Activated CD4-positive, alpha-beta T cell treated with anti-CD3 and anti-CD28 coated beads, Interleukin-2, Interleukin-6, amounts not matched to agents 100 ng/mL and 50 ng/mL, durations not matched to agents 16 hours and 8 hours (primary cell): ENCODE measurements around the gene EPAS1.

Experiments used
- DNase-seq: peaks from one replicate; pipeline ENCODE4 v3.0.0-alpha.2; 2020

EPAS1 gene

GRCh38 chr2:46274586-46274985 is 22.6 kb upstream of the EPAS1 start:
- DNase-seq, result no peak

GRCh38 chr2:46275995-46276394 is 21.2 kb upstream of the EPAS1 start:
- no peak for DNase-seq

DNA sequence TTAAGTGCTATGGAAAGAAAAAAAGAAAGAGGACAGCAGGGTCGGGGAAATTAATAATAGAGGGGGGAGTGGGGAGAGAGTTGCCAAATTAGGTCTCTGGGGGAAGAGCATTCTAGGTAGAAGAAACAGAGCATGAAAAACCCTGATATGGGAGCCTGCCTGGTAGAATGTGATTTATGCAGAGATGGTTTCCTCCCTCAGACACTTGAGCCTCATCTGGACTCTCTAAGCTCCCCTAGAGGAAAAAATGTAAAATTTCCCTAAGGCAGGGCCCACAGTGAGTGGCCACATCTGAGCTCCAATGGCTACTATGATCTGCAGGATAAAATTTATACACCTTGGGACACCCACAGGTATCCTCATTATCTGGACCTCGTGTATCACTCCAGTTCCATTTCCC is 20.6 kb upstream of the EPAS1 start:
- DNase-seq, result no peak

GRCh38 chr2:46277431-46278190 is 19.6 kb upstream of the EPAS1 start:
- DNase-seq, result no peak

GRCh38 chr2:46278952-46279351 is 18.3 kb upstream of the EPAS1 start:
- DNase-seq, result no peak

DNA sequence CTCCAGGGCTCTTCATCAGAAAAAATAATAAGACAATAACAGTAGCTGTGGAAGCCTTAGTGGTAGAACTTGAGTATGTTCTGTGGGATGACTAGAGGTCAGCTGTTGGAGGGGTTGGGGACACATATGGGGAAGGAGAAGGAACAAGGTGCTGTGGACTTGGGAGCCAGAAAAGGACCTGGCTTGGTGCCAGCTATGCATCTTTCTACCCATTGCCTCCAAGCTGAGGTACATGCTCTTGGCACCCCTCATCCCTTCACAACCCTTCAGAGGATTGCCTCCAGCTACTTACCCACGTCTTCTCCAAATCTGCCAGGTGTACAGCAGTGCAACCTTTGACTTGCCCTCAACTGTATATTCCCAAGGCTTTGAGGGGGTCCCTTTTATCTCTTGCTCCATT is 15.3 kb upstream of the EPAS1 start:
- DNase-seq, result no peak

DNA sequence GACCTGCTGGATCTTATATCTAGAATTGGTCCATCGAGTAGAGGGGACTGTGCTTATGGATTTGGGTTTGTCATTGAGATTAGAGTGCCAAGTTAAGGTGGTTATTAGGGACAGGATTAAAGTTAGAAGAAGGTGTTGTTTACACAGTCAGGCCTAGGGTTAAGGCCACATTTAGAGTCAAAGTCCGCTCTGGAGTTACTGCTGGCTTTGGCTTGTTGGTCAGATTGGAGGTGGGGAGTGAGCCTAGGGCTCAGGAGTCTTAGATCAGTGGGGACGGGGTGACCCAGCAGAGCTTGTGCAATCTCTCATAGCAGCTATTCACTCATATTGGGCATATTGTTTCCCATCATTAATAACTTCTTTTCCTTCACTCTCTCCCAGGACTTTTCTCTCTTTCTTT is 13.5 kb upstream of the EPAS1 start:
- no peak for DNase-seq

- DNase-seq, result no peak
These were observed 12.9 kb upstream of the EPAS1 start for GRCh38 chr2:46284260-46284659.

GRCh38 chr2:46284796-46285195 is 12.4 kb upstream of the EPAS1 start:
- DNase-seq, result no peak

GRCh38 chr2:46286715-46287114 is 10.5 kb upstream of the EPAS1 start:
- no peak for DNase-seq

- DNase-seq, result no peak
These were observed 7.1 kb upstream of the EPAS1 start for GRCh38 chr2:46290078-46290477.

DNA sequence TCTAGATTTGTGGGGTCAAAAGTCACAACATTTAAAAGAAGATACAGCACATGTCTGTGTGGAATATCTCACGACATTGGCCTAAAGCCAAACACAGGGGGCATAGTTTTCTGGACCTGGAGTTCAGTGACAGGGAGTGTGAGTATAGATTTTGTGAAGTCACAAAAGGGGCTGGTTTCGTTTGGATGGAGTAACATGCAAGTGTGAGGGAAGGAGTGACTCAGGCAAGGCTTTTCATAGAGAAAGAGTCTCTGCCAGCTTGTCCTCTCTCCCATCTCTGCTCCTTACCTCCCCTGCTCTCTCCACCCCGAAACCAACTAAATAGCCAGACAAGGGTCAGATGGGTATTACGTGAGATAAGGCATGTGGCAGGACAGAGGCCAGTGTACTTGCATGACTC is 3.7 kb upstream of the EPAS1 start:
- DNase-seq, result no peak

GRCh38 chr2:46294176-46294836 is 2.9 kb upstream of the EPAS1 start:
- no peak for DNase-seq

DNA sequence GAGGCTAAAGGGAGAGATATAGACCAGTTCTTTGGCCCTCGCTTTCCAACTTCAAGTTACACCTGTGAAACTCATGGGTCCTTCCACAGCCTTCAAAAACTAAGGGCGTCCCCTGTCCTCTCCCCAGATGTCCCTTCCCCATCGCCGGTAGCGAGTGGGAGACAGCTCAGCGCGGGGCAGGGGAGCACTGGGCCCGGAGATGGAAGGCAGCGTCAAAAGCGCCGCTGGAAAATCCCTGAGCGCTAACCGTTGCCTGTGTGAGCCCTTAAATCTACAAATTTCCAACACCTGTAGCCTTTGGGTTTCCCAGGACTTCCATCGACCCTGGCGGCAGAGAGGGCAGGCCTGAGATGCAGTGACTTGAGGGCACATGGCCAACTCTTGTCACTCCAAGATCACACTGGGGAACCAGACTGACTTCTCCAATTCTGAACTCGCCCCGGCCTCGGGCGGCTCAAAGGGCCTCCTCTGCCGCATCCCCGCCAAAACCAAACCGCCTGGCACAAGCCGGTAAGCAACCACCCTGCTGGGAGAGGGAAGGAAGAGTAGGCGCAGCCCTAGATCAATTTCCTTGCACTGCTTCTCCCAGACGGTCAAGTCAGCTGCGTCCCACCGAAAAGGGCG is 879 bp upstream of the EPAS1 start:
- DNase-seq, result no peak

DNA sequence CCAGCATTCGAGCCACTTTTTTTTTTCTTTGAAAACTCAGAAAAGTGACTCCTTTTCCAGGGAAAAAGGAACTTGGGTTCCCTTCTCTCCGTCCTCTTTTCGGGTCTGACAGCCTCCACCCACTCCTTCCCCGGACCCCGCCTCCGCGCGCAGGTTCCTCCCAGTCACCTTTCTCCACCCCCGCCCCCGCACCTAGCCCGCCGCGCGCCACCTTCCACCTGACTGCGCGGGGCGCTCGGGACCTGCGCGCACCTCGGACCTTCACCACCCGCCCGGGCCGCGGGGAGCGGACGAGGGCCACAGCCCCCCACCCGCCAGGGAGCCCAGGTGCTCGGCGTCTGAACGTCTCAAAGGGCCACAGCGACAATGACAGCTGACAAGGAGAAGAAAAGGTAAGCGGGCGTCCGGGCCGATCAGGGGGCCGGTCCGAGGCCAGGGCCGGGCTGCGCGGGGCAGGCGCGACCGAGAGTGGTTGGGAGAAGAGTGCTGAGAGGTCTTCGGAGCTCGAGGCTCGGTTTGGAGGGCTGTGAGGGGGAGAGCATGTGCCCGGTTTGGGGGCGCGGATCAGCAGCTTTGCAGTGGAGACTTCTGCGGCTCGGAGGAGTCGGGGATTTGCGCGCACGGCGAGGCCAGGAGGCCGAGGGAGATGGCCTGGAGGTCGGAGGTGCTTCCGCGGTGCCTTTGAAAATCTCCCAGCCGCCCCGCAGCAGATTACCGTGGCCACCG is 502 bp downstream of the EPAS1 start:
- peak; percentile 59 for DNase-seq

GRCh38 chr2:46298272-46298521 is 990 bp downstream of the EPAS1 start:
- no peak for DNase-seq

DNA sequence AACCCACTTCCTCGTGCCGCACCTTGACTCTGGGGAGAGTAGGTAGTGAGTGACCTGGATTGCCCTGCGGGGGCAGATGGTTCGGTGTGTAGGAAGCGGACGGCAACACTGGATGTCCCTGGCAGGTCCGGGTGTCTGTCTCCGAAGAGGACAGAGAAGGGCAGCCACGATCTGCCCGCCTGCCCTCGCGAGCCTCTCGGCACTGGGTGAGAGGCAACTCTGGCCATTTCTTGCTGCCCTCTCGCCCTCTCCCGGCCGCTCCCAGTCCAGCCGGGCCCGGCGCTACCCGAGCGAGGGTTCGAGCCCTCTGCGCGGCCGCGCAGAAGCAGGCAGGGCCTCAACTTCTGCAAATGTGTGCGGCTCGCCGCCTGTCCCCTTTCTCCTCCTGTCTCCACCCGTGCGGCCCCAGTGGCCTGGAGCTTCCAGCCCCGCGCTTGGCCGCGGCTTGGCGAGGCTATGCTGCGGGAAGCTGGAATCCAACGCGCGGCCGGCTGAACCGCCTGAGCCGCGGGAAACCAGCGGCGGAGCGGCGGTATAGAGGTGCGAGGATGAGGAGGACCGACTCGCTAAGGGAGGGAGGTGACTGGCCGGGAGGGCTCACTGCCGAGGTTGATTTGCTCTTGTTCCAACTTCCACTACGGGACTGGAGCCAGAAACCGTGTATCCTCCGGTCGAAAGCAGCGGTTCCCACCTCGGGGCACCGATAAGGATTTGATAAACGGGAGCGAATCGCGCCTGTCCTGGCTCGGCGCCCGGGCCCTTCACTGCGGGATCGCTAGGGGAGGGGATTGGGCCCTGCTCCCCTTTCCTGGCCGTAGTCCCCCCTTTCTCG is 1.5 kb downstream of the EPAS1 start:
- DNase-seq, result no peak

DNA sequence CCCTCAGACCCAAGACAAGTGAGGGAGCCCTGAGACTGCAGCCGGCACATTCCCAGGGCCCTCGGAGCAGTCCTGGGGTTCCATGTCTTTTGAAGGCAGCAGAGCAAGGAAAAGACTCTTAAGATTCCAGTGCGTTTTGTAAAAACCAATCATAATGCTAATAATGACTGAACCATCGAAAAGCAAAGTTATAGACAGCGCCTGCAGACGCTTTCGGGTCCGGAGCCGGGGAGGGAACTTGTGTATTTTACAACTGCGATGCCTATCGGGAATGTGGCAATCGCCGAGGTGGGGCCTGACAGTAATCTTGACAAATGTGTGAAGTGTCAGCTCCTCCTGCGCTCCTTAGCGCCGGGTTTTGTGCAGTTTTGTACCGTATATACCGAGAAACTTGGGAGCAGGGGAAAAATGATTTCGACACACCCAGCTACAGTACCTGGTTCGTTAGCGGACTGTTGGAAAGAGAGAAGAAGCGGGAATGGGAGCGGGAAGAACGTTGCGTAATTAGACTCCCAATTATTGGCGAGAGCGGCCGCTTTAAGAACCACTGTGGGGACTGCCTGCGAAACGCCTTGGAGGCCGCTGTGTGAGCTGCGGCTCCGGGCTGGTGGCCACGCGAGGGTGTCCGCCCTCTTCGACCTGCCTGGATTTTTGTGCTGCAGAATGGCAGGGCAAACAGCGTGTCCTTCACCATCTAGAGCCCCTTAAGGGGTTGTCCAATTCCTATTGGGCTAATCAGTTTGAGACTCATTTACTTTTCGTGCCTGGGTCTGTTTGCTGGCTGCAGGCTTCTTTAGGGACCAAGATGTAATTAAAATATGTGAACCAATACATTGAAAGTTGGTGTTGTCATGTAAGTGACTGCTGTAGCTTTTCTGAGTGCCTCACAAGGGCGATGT is 2.4 kb downstream of the EPAS1 start:
- no peak for DNase-seq

GRCh38 chr2:46300406-46300832 is 3.2 kb downstream of the EPAS1 start:
- no peak for DNase-seq

GRCh38 chr2:46302005-46302695 is 4.9 kb downstream of the EPAS1 start:
- no peak for DNase-seq

DNA sequence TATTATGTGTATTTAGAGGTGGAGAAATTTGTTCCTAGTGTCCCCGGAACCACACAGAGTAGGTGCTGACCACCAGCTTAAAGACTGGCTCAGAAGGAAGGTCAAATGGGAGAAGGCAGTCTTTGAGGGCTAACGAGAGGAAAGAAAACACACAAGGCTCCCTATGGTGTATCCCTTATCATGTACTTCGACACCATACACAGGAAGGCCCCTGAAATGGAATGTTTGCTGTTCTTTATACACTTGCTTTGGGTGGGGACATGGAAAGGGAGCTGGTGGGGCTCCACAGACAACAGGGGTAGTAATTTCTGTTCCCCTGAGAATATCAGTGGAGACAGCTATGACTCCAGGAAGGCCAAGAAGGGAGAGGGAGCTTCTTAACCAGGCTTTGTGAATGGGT is 6.0 kb downstream of the EPAS1 start:
- DNase-seq, result no peak
